Measurements from ENCODE around the gene PAK5.

PAK5 gene

DNA sequence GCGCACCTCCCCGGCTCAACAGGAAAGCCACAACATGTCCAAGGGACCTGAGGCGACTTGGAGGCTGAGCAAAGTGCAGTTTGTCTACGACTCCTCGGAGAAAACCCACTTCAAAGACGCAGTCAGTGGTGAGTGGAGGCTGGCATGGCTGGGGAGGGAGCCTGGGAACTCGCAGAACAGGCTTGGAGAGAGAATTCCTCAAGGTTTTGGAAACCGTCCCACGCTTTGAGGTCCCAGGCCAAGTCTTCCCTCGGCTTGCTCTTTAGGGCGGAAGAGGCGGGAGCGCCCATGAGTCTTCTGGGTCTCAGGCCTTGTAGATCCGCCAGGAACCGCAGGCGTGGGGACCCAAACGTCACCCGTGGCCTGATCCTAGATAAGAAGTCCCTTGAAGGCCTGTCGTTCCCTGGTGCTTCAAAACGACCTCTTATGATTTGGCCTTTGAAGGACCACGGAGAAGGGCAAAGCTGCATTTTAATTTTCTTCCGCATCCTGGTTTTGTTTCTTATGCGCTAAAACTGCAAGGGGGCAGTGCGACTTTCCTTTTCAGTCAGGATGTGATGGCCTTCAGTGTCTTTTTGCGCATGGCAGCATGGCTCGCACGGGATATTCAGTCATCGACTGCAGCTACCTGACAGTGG, 322.5 kb downstream of the PAK5 start:
- DNase-seq = no peak

- DNase-seq = no peak
Observed at GRCh38 chr20:9515741-9516233, 323.1 kb downstream of the PAK5 start.

DNA sequence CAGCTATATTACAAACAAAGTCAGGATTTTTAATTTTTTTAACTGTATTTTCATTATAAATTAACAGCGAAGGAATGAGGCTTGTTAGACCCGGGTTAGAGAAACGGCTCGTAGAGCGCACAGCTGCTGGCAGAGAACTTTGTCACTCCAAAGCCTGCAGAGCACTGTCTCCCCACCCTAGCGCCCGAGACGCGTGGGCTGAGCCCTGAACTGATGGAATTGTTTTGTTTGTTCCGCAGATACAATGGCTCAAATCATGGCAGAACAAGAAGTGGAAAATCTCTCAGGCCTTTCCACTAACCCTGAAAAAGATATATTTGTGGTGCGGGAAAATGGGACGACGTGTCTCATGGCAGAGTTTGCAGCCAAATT, 323.7 kb downstream of the PAK5 start:
- DNase-seq = no peak

GRCh38 chr20:9514461-9515213, 324.2 kb downstream of the PAK5 start, which contains the start of gene LAMP5:
Gene LAMP5 (plus strand): TSS chr20:9514590. CDS start chr20:9514853, 263 bp downstream.
- no peak for DNase-seq

DNA sequence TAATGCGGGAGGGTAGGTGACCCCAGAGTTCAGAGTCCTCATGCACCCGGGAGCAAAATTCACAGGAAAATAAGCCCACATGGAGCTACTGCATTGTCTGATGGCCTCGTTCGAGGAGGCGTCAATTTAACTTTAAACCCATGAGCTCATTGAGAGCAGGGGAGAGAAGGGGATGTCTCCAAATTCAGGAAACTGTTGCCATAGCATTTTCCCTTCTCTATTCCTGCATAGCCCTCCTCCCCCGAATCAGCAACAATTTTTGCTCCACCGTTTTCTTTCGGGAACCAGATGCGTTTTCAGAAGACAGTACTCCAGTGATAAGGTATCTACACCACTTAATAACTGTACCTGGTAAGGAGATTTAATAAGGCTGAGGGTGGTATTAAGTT, 324.8 kb downstream of the PAK5 start:
- DNase-seq = no peak

DNA sequence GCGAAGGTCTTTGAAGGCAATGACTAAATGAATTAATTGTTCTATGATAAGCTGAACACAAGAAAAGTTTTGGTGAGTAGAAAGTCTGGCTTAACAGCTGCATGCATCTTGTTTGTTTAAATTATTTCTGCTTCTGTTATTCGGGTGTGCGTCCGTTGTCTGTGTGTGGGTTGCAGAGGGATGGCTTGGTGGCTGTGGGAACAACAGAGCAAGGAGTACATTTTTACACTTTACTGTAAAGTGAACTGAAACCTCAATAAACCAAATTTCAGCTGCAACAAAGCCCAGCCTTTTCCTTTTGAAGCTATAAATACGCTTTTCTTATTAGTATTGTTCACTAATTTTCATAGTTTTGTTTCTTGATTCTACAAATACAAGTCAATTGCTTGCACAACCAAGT, 328.0 kb downstream of the PAK5 start:
- DNase-seq = no peak

GRCh38 chr20:9509246-9509645, 329.6 kb downstream of the PAK5 start:
- DNase-seq = no peak

- DNase-seq = no peak
Observed at GRCh38 chr20:9508696-9509178, 330.1 kb downstream of the PAK5 start.

DNA sequence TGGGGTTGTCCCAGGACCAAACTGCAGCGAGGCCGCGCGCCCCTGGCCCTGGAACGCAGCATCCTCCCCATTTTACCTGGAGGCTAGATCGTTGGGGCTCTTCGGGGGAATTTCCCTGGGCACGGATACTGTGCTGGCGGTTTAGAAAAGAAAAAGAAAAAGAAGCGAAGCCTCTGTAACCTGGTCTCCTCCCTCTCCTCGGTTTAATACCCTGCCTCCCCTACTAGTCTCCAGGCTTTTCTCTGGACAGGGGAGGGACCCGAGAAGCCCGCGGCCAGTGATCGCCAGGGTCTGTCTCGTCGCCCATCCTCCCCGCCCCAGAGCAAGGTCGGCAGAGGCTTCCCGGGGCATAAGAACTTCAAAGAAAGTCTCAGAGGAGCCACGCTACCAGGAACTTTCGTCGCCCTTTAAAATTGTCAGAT, 330.6 kb downstream of the PAK5 start:
- DNase-seq = no peak

GRCh38 chr20:9507544-9508239, 331.2 kb downstream of the PAK5 start:
- no peak for DNase-seq

- DNase-seq = no peak
Observed at GRCh38 chr20:9506964-9507369, 331.9 kb downstream of the PAK5 start.

GRCh38 chr20:9506280-9506821, 332.5 kb downstream of the PAK5 start:
- no peak for DNase-seq

DNA sequence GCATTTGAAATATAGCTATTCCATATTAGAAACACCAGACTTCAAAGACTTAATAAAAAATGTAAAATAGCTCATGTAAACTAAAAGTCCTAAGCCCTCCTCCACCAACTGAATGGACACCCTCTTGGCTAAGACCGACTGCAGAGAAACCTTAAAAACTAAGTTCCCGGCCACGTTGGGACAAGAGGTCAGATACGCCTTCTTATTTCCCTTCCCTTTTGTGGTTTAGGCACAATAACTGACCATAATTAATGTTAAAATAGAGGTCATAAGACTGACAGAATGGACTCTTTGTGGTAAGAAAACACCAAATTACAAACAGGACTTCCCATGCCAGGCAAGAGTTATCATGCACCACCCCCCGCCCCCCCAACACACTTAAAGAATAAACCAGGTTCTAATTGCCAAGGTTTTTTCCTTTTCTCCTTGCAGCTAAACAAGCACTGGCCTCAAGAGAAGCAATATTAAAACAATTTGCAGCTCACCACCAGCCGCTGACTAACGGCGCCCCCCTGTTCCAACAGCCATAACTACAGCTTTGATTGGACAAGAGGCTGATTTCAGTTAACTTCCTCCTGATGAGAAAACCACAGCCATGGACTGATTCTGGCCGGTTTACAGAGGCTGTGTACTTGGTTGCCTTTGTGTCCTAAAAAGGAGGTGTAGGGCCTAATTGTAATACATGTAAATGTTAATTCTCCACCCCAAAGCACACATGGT, 335.2 kb downstream of the PAK5 start:
- DNase-seq = no peak

- no peak for DNase-seq
Observed at GRCh38 chr20:9501473-9501872, 337.4 kb downstream of the PAK5 start.

DNA sequence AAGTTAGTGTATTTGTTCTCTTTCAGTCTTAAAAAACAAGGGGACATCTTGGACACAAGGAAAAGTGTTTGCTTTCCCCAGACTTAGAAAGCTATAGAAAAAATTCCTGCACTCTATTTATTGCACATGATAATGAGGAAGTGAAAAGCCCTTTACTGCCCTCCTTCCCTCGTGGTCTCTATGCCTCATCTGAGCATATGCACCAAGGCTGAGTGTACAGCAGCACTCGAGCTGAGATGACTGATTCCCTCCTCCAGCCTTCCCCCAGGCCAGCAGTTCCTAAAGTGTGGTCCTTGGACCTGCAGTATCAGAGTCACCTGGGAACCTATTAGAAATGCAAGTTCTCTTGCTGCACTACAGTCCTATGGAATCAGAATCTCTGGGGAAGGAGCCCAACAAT, 338.8 kb downstream of the PAK5 start:
- no peak for DNase-seq

GRCh38 chr20:9499126-9499899, 339.6 kb downstream of the PAK5 start:
- no peak for DNase-seq

DNA sequence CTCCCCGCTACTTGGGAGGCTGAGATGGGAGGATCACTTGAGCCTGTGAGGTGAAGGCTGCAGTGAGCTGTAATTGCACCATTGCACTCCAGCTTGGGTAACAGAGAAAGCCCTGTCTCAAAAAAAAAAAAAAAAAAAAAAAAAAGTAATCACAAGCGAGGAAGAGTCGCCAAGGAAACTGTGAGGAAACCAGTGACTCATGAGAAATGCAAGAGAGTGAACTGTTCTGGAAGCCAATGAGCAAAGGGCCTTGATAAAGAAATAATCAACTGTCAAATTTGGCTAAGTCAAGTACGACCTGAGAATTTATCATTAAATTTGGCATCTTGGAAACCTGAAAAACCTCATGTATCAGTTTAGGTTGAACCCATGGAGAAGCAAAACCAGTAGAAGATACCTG, 340.6 kb downstream of the PAK5 start:
- DNase-seq = no peak

DNA sequence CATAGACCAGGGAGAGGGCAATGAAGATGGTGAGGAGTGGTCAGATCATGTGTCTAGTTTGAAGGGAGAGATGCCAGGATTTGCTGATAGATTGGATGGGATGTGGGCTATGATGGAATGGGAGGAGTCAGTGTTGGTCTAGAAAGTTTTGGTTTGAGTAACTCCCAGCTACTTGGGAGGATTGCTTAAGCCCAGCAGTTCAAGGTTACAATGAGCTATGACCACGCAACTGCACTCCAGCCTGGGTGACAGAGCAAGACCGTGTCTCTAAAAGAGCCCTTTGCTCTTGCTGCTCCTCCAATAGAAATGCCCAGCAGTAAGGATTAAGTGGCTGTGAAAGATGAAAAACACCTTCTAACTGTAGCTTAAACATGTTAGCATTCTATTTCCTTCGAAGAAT, 342.7 kb downstream of the PAK5 start:
- DNase-seq = no peak

- no peak for DNase-seq
Observed at GRCh38 chr20:9495701-9496100, 343.2 kb downstream of the PAK5 start.

- DNase-seq = no peak
Observed at GRCh38 chr20:9493803-9494202, 345.1 kb downstream of the PAK5 start.

DNA sequence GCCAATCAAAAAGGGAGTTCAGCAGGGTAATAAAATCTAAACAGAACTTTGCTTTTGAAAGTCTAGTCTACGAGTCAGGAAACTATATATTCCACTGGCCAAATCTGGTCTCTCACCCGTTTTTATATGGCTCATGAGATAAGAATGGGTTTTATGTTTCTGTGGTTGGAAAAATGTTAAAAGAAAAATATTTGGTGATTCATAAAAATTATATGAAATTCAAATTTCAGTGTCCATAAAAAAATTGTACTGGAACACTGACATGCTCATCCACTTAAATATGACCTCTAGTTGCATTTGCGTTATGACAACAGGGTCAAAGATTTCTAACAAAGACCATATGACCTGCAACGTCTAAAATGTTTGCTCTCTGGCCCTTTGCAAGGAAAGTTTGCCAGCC, 346.8 kb downstream of the PAK5 start:
- DNase-seq = no peak

- no peak for DNase-seq
Observed at GRCh38 chr20:9491324-9491723, 347.6 kb downstream of the PAK5 start.
